ENCODE data around the gene SNX21. TPM values are rescaled to one million over a fixed set of nuclear protein-coding genes. Genes with fewer than 3 reads are reported as not detected.
A peak's percentile ranks its signal among the peaks of the same experiment; 100 is the strongest.

Gene SNX21
- total and polyA plus RNA-seq, 12 donors, result 35.1 to 183 (median 73.8) TPM

GRCh38 chr20:45819466-45819865 is 14.1 kb upstream of the SNX21 start:
- Histone ChIP-seq H3K27ac (no peak overlapping the region), H3K4me1 (replicated peaks in 1 of 2) (peaks cover 3 to 18% of the 10 kb centered on the region in 2 donors), H3K27me3 (no peaks in the 10 kb centered on the region), H3K36me3 (replicated peaks in 1 of 2) (no peaks in the 10 kb centered on the region), H3K4me3 (no peak overlapping the region), H3K9me3 (replicated peaks in 1 of 3) (no peaks in the 10 kb centered on the region)
- DNase-seq, result no peak
- intact Hi-C loops (cut with DNase I), result no loop called here
- 93 to 100% (median 95%) methylated on average over 4 of the region's 4 CpGs for WGBS, 4 donors
- no peak for TF ChIP-seq CTCF (IDR thresholded peaks at IDR 0.05)
- no peak for TF ChIP-seq POLR2A (IDR thresholded peaks at IDR 0.05)

GRCh38 chr20:45821947-45822346 is 11.7 kb upstream of the SNX21 start:
- no peak for DNase-seq
- H3K27me3 ChIP-seq, result no peaks in the 10 kb centered on the region
- H3K36me3 ChIP-seq (replicated peaks in 1 of 2), result no peaks in the 10 kb centered on the region
- 49 to 69% (median 66%) methylated on average over 2 of the region's 2 CpGs for WGBS, 4 donors
- no peak for TF ChIP-seq POLR2A (IDR thresholded peaks at IDR 0.05)
- no peak for TF ChIP-seq CTCF (IDR thresholded peaks at IDR 0.05)
- intact Hi-C loops (cut with DNase I), result loop anchor here in 1 of 2 donors (5.0 kb wide), 1 partner anchor 140 kb away; no protein-coding TSS in a partner anchor
- no peak overlapping the region for H3K27ac ChIP-seq
- H3K4me3 ChIP-seq, result no peak overlapping the region
- H3K4me1 ChIP-seq (replicated peaks in 1 of 2), result peaks cover 8 to 29% of the 10 kb centered on the region in 2 donors
- H3K9me3 ChIP-seq (replicated peaks in 1 of 3), result no peaks in the 10 kb centered on the region

GRCh38 chr20:45822857-45823256 is 10.7 kb upstream of the SNX21 start:
- Histone ChIP-seq H3K36me3 (replicated peaks in 1 of 2) (no peaks in the 10 kb centered on the region), H3K27me3 (no peaks in the 10 kb centered on the region), H3K9me3 (replicated peaks in 1 of 3) (no peaks in the 10 kb centered on the region), H3K4me3 (no peak overlapping the region), H3K4me1 (replicated peaks in 1 of 2) (peaks cover 9 to 29% of the 10 kb centered on the region in 2 donors), H3K27ac (no peak overlapping the region)
- no peak for TF ChIP-seq CTCF (IDR thresholded peaks at IDR 0.05)
- DNase-seq, result peak in 1 of 7 donors; percentile 27
- intact Hi-C loops (cut with DNase I), result loop anchor here in 1 of 2 donors (5.0 kb wide), 1 partner anchor 139 kb away; no protein-coding TSS in a partner anchor
- 48 to 70% (median 50%) methylated on average over 6 to 24 of the region's 24 CpGs; no CpG with 5 or more reads in 1 of the 4 donors for WGBS, 4 donors

- H3K27me3 ChIP-seq, result no peaks in the 10 kb centered on the region
- H3K4me1 ChIP-seq (replicated peaks in 1 of 2), result peaks cover 9 to 29% of the 10 kb centered on the region in 2 donors
- TF ChIP-seq CTCF (IDR thresholded peaks at IDR 0.05), result peak; percentile 28 to 68 (median 57)
- TF ChIP-seq POLR2A (IDR thresholded peaks at IDR 0.05), result no peak
- no peaks in the 10 kb centered on the region for H3K9me3 ChIP-seq (replicated peaks in 1 of 3)
- H3K4me3 ChIP-seq, result peak overlapping the region in 1 of 4 donors; percentile 2
- H3K27ac ChIP-seq, result no peak overlapping the region
- WGBS, 4 donors, result 15 to 20% (median 19%) methylated on average over 16 to 57 of the region's 57 CpGs
- peak; percentile 64 to 78 (median 72) for DNase-seq
- intact Hi-C loops (cut with DNase I), result loop anchor here in 1 of 2 donors (5.0 kb wide), 1 partner anchor 138 kb away; no protein-coding TSS in a partner anchor
- H3K36me3 ChIP-seq (replicated peaks in 1 of 2), result no peaks in the 10 kb centered on the region
Observed at GRCh38 chr20:45823949-45824835, 9.4 kb upstream of the SNX21 start.
